GM18867 (cell line): ENCODE data around the gene PPIP5K2.

Experiments
- ATAC-seq: cut with Tn5 transposase; IDR thresholded peaks from one replicate; pipeline ENCODE4 v1.9.1; 2021; ENCODE audit warnings: mild to moderate bottlenecking, moderate library complexity; ENCODE audit not compliant: unreplicated experiment

The PPIP5K2 gene

DNA sequence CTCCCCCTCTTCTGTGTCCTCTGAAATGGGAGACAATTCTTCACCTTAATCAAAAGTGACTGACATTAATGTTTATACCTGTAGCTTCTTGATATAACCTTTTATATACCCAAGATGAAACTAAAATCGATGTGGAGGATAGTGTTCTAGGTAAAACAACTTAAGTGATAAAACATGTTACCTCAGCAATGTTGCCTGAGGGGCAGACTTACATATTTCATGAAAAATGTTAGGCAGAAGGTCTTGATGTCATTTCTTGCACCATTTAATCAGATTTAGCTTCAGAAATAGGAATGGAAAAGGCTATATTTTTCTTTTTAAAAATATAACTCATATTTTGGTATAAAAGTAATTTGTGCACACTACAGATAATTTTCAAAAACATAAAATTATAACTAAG, 115.8 kb downstream of the PPIP5K2 start:
- no peak for ATAC-seq

- no peak for ATAC-seq
These were observed 117.7 kb downstream of the PPIP5K2 start for GRCh38 chr5:103237778-103238177.

- ATAC-seq = no peak
These were observed 123.6 kb downstream of the PPIP5K2 start for GRCh38 chr5:103243665-103244064.

DNA sequence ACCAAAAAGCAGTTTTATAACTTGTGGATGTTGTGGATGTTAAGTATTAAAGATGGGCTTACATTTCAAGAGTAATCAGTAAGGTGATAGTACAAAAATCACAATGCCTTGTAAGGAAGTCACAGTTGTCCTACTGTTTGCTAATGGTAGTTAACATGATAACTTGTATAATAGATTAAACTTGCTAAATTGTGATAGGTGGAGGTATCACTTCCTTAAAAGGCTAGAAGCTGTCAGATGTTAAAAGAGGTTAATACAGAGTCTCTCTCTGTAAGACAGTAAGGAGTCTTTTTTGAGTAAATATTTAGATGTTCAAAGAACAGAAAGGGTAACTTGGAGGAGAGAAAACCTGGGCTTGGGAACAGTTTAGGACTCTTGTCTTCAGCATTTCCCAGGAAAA, 124.3 kb downstream of the PPIP5K2 start:
- ATAC-seq = no peak

DNA sequence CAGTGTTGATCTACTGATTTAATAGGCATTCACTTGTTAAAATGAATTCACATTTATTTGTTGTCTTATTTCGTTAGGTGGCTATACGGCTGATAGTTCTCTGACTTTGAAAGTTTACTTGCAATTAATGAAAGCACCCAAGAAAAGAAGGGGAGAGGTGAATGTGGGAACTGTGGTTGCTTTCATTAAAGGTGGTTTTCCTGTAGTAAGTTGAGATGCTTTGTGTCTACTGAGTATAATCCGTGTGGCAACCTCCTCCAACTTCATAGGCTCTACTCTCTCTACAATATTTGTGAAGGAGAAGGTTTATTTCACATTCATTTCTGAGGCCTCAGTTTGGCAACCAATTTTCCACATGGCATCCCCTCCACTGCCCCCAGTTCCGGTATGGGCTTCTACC, 125.7 kb downstream of the PPIP5K2 start:
- ATAC-seq = no peak

- no peak for ATAC-seq
These were observed 127.0 kb downstream of the PPIP5K2 start for GRCh38 chr5:103247118-103247517.

DNA sequence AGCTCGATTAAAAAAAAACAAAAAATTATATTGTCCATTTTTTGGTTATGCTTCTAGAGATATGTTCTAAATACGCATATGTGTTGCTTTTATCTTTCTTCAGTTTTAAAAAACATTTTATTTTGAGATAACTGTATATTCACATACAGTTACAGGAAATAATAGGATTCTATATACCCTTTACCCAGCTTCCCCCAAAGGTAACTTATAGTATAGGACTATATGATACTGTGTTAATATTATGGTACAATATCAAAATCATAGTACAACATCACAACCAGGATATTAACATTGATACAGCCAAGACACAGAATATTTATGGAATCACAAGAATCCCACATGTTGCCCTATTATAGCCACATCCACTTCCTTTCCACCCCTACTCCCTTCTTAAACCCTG, 129.0 kb downstream of the PPIP5K2 start:
- no peak for ATAC-seq

GRCh38 chr5:103254921-103255320, 134.8 kb downstream of the PPIP5K2 start:
- no peak for ATAC-seq

- ATAC-seq = no peak
These were observed 135.6 kb downstream of the PPIP5K2 start for GRCh38 chr5:103255691-103256090.

DNA sequence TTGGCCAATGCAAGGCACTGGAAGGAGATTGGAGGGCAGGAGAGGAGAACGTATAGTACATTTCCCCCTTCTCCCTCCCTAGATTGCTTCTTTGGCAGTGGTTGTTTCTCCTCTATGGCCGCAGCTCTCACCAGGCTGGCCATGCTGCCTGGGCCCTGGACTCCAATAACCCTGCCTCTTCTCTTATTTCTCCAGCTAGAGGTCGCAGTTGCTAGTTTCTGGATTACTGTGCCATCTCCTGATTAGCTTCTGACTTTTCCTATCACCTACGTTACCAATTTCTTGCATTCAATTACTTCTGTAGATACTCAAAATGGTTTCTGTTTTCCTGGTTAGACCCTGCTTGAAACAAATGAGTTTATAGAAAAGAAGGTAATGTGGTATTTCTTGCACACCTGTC, 136.1 kb downstream of the PPIP5K2 start:
- no peak for ATAC-seq

DNA sequence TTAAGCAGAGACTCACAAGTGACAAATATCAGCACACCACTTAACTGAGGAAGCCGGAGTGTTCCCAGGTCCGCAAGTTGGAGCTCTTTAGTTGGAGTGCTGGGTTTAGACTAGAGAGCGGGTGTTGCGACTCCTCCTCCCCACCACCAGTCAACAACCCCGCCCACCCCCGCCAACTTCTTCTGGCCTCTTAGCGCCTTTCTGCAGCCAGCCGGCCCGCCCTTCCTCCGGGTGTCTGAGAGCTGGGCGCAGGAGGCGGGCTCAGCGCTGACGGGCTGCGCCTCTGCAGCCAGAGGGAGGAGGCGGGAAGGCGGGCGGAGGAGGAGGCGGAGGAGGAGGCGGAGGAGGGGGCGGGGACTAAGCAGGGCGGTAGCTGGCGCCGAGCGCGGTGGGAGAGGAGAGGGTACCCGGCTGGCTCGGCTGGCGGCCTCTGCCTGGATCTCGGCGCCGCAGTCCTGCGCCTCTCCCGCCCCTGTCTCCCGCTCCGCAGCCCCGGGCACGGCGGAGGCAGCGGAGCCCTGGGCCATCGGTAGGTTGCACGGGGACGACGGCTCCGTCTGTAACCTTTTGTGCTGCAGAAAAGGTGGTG, 138.4 kb downstream of the PPIP5K2 start, which contains the start of gene MACIR:
Gene MACIR (plus strand): TSS at position 396 of the 589 bp plus-strand sequence. CDS start 17,157 bp downstream, outside the sequence.
- ATAC-seq = peak; percentile 80

DNA sequence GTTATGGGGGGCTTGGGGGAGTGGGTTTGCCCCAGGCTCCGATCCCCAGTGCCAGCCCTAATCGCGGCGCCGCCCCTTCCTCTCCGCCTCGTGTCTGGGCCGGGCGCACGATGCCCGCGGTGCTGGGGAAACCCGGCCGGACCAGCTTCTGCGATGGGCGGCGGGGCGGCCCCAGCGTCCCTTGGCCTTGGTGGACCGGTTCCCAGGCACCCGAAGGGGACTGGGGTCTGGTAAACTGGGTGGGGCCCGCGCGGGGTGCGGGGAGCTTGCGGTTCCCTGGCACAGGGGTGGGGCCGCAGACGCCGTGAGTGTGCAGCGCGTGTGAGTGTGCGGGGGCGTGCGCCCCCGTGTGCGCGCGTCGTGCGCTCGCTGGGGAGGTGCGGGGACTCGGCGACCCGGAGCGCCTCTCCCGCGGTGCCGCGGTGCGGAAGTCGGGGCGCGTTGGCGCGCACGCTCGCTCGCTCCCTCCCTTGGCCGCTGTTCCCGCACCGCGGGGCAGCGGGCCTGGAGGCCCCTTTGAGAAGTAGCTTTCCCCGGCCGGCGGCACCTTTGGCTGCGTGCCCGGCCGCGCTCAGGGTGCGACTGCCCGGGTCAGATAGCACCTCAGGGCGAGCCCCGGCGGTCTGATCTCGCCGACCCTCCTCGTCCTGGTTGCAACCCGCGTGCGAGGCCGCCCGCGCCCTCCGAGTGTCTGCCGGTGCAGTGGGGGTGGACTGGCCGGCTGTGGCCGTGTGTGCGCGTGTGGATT, 139.0 kb downstream of the PPIP5K2 start:
- peak; percentile 39 for ATAC-seq

- no peak for ATAC-seq
These were observed 139.7 kb downstream of the PPIP5K2 start for GRCh38 chr5:103259705-103260355.

- peak; percentile 38 for ATAC-seq
These were observed 140.8 kb downstream of the PPIP5K2 start for GRCh38 chr5:103260951-103261350.
